GM23338 (cell line): ENCODE measurements around the gene TOMM70.

Experiments used
- CREB1 ChIP-seq: fragments of 250-450 bp; sonication (Bioruptor Pico); IDR thresholded peaks from 2 replicates; pipeline ENCODE4 v1.5.0; 2020; ENCODE audit warnings: low read depth, mild to moderate bottlenecking, moderate library complexity
- CTCF ChIP-seq, 2 experiments: fragments of 200-600 bp in 1 of 2; sonication (generic) in 1 of 2; conservative IDR thresholded peaks; 2 replicates each; pipeline versions ENCODE4 v1.5.1 to v1.6.1; 2016 to 2017; ENCODE audit warnings: antibody characterized with exemption in 2 of 2, low read depth in 2 of 2, mild to moderate bottlenecking in 2 of 2, moderate library complexity in 1 of 2
- EZH2 ChIP-seq: fragments of 200-600 bp; sonication (generic); IDR thresholded peaks from one replicate; pipeline ENCODE4 v1.8.0; 2017; ENCODE audit warnings: antibody characterized with exemption, mild to moderate bottlenecking, low read depth; ENCODE audit not compliant: unreplicated experiment
- EZH2phosphoT487 ChIP-seq: fragments of 200-600 bp; sonication (generic); IDR thresholded peaks from one replicate; pipeline ENCODE4 v1.8.1; 2018; ENCODE audit warnings: antibody characterized with exemption; ENCODE audit not compliant: unreplicated experiment
- NANOG ChIP-seq: IDR thresholded peaks from 2 replicates; pipeline ENCODE4 v1.6.1; 2016; ENCODE audit warnings: antibody characterized with exemption, borderline replicate concordance
- POLR2AphosphoS5 ChIP-seq: IDR thresholded peaks from 2 replicates; pipeline ENCODE4 v1.6.1; 2016; ENCODE audit warnings: antibody characterized with exemption, low read depth
- REST ChIP-seq: IDR thresholded peaks from one replicate; pipeline ENCODE4 v1.6.1; 2018; ENCODE audit warnings: antibody characterized with exemption; ENCODE audit not compliant: unreplicated experiment
- ZNF331 ChIP-seq: fragments of 250-450 bp; sonication (Bioruptor Pico); IDR thresholded peaks from 2 replicates; pipeline ENCODE4 v1.5.0; 2020; ENCODE audit warnings: low read depth, mild to moderate bottlenecking, moderate library complexity

- TF ChIP-seq CTCF (conservative IDR thresholded peaks at IDR 0.05; ENCODE audit: low read depth in 2 of 2) (no peak), POLR2AphosphoS5 (no peak), EZH2 (no peak), REST (no peak), NANOG (no peak), ZNF331 (CRISPR knock-in tag) (no peak), EZH2phosphoT487 (no peak), CREB1 (CRISPR knock-in tag) (no peak)
Measured at GRCh38 chr3:100324044-100324443, 76.8 kb downstream of the TOMM70 start.
